Activated CD8-positive, alpha-beta T cell treated with anti-CD3 and anti-CD28 coated beads for 36 hours (primary cell): ENCODE measurements around the gene CEMP1. TPM values are rescaled to one million over a fixed set of nuclear protein-coding genes. Genes with fewer than 3 reads are reported as not detected.
A peak's percentile ranks its signal among the peaks of the same experiment; 100 is the strongest.

Source experiments
- ATAC-seq: fragments of 200-7000 bp; cut with Tn5 transposase; one replicate; pipeline ENCODE4 v1.10.0; 2021; ENCODE audit warnings: mild to moderate bottlenecking, moderate library complexity
- CTCF ChIA-PET: fragments of 350-600 bp; sonication (Branson Sonifier 250); formaldehyde crosslinking; loops from one replicate; lab custom pipeline; 2021; ENCODE audit warnings: antibody characterized with exemption; lab: Charles Lee
- POLR2A ChIA-PET: fragments of 350-600 bp; sonication (Branson Sonifier 250); formaldehyde crosslinking; loops from one replicate; lab custom pipeline; 2021; ENCODE audit warnings: antibody characterized with exemption; lab: Charles Lee
- DNase-seq: peaks from one replicate; pipeline ENCODE4 v3.0.0-alpha.2; 2020
- H3K27ac Mint-ChIP-seq: one replicate; pipeline ENCODE4 v1.8.0; 2021; ENCODE audit warnings: mild to moderate bottlenecking, mixed read lengths
- H3K27me3 Mint-ChIP-seq: one replicate; pipeline ENCODE4 v1.8.0; 2021; ENCODE audit warnings: mixed read lengths
- H3K36me3 Mint-ChIP-seq: one replicate; pipeline ENCODE4 v1.8.0; 2021; ENCODE audit warnings: low read depth, mixed read lengths
- H3K4me1 Mint-ChIP-seq: one replicate; pipeline ENCODE4 v1.8.0; 2021; ENCODE audit warnings: low read depth, mixed read lengths
- H3K4me3 Mint-ChIP-seq: one replicate; pipeline ENCODE4 v1.8.0; 2021; ENCODE audit warnings: mild to moderate bottlenecking, moderate library complexity, mixed read lengths
- H3K9me3 Mint-ChIP-seq: one replicate; pipeline ENCODE4 v1.8.0; 2021; ENCODE audit warnings: mixed read lengths
- CTCF ChIP-seq: fragments of 200-600 bp; IDR thresholded peaks from one replicate; pipeline ENCODE4 v1.8.0; 2022; ENCODE audit warnings: antibody characterized with exemption, mild to moderate bottlenecking
- intact Hi-C: fragments of 100-400 bp; cut with micrococcal nuclease; formaldehyde crosslinking; loops from one replicate; pipeline ENCODE4 v1.10.0; 2022
- total RNA-seq, 2 experiments: library from RNA; stranded (reverse); gene quantifications; one replicate each; pipeline ENCODE4 v1.2.3, GENCODE V29; 2021

Gene CEMP1
- total RNA-seq, 2 experiments from 2014 or later = not detected

- peaks cover 11% of the 10 kb centered on the region for H3K36me3 Mint-ChIP-seq
- ATAC-seq = no peak
- H3K4me3 Mint-ChIP-seq = no peak overlapping the region
- intact Hi-C loops = no loop called here
- DNase-seq = no peak
- no peak overlapping the region for H3K27ac Mint-ChIP-seq
- CTCF ChIA-PET = no interaction called here
- POLR2A ChIA-PET = interaction anchor here (0.9 kb wide), 1 partner anchor 9 kb away, joined by 3 read pairs; no protein-coding TSS in a partner anchor
- no peaks in the 10 kb centered on the region for H3K27me3 Mint-ChIP-seq
- TF ChIP-seq CTCF = no peak
- H3K9me3 Mint-ChIP-seq = no peaks in the 10 kb centered on the region
- H3K4me1 Mint-ChIP-seq = peaks cover 11% of the 10 kb centered on the region
Measured at GRCh38 chr16:2527784-2528100, 3.5 kb downstream of the CEMP1 start.

GRCh38 chr16:2527071-2527783 lies 4.0 kb downstream of the CEMP1 start:
- DNase-seq (no peak), ATAC-seq (no peak)
- no peak overlapping the region for H3K27ac Mint-ChIP-seq
- H3K9me3 Mint-ChIP-seq = no peaks in the 10 kb centered on the region
- peaks cover 11% of the 10 kb centered on the region for H3K36me3 Mint-ChIP-seq
- H3K27me3 Mint-ChIP-seq = no peaks in the 10 kb centered on the region
- ChIA-PET POLR2A (interaction anchor here (0.7 to 1.0 kb wide), 3 partner anchors 9 to 13 kb away, joined by 3 read pairs; partner anchors contain the start of gene ATP6V0C), CTCF (no interaction called here)
- peaks cover 11% of the 10 kb centered on the region for H3K4me1 Mint-ChIP-seq
- H3K4me3 Mint-ChIP-seq = no peak overlapping the region
- intact Hi-C loops = no loop called here
- TF ChIP-seq CTCF = no peak

- Mint-ChIP-seq H3K27ac (no peak overlapping the region), H3K4me3 (no peak overlapping the region), H3K4me1 (peaks cover 8% of the 10 kb centered on the region), H3K36me3 (peaks cover 15% of the 10 kb centered on the region), H3K9me3 (no peaks in the 10 kb centered on the region), H3K27me3 (no peaks in the 10 kb centered on the region)
- TF ChIP-seq CTCF = no peak
- ChIA-PET CTCF (no interaction called here), POLR2A (no interaction called here)
- intact Hi-C loops = no loop called here
- ATAC-seq (no peak), DNase-seq (no peak)
Measured at GRCh38 chr16:2526135-2526534, 5.1 kb downstream of the CEMP1 start.

- intact Hi-C loops = no loop called here
- Mint-ChIP-seq H3K4me3 (no peak overlapping the region), H3K36me3 (peaks cover 19% of the 10 kb centered on the region), H3K27me3 (no peaks in the 10 kb centered on the region), H3K4me1 (peaks cover 13% of the 10 kb centered on the region), H3K27ac (peak overlapping the region; percentile 5), H3K9me3 (no peaks in the 10 kb centered on the region)
- DNase-seq (no peak), ATAC-seq (no peak)
- TF ChIP-seq CTCF = no peak
- ChIA-PET POLR2A (interaction anchor here (1.0 kb wide), 1 partner anchor 10 kb away, joined by 3 read pairs; the partner anchor contains the start of gene ATP6V0C), CTCF (interaction anchor here (1.4 kb wide), 1 partner anchor 8 kb away, joined by 3 read pairs; no protein-coding TSS in a partner anchor)
Measured at GRCh38 chr16:2524339-2524938, 6.8 kb downstream of the CEMP1 start.

GRCh38 chr16:2523801-2524231 lies 7.4 kb downstream of the CEMP1 start:
- TF ChIP-seq CTCF = no peak
- H3K4me1 Mint-ChIP-seq = peaks cover 17% of the 10 kb centered on the region
- CTCF ChIA-PET = no interaction called here
- H3K36me3 Mint-ChIP-seq = peaks cover 19% of the 10 kb centered on the region
- ATAC-seq (no peak), DNase-seq (no peak)
- intact Hi-C loops = no loop called here
- POLR2A ChIA-PET = interaction anchor here (1.0 to 6.2 kb wide), 3 partner anchors 8 to 64 kb away, joined by 3 to 67 read pairs (median 3); partner anchors contain the start of genes ATP6V0C, CEMP1 and TEDC2
- H3K27me3 Mint-ChIP-seq = no peaks in the 10 kb centered on the region
- H3K4me3 Mint-ChIP-seq = no peak overlapping the region
- H3K9me3 Mint-ChIP-seq = no peaks in the 10 kb centered on the region
- no peak overlapping the region for H3K27ac Mint-ChIP-seq
